Right atrium auricular region (tissue), 2 donors: ENCODE data around the gene KIAA0232. TPM values are rescaled to one million over a fixed set of nuclear protein-coding genes. Genes with fewer than 3 reads are reported as not detected.

Source experiments
- DNase-seq: peaks from one replicate; pipeline ENCODE4 v3.0.0-alpha.2; 2019; ENCODE audit warnings: low spot score
- H3K27ac ChIP-seq, 2 donors: fragments of 200-600 bp; sonication (generic); 1 replicate in 1 of 2; 2 replicates in 1 of 2; pipeline ENCODE4 v1.5.1; 2016 to 2019
- H3K27me3 ChIP-seq, 2 donors: fragments of 200-600 bp; sonication (generic); one replicate each; pipeline versions ENCODE4 v1.5.1 to v1.6.0; 2017 to 2019
- H3K36me3 ChIP-seq: fragments of 200-600 bp; sonication (generic); one replicate; pipeline ENCODE4 v1.5.1; 2016
- H3K4me1 ChIP-seq, 2 donors: fragments of 200-600 bp; sonication (generic); one replicate each; pipeline versions ENCODE4 v1.5.1 to v1.6.0; 2017 to 2019
- H3K4me3 ChIP-seq, 2 donors: fragments of 200-600 bp; sonication (generic); 1 replicate in 1 of 2; 2 replicates in 1 of 2; pipeline ENCODE4 v1.5.1; 2017 to 2019; ENCODE audit warnings: mild to moderate bottlenecking in 1 of 2, moderate library complexity in 1 of 2
- H3K9me3 ChIP-seq, 2 donors: fragments of 200-600 bp; sonication (generic); one replicate each; pipeline ENCODE4 v1.5.1; 2019
- total RNA-seq, 2 donors: library from RNA; depleted of rRNA; stranded (reverse); fragments of >200 nt; gene quantifications; one replicate each; pipeline ENCODE4 v1.1.0, GENCODE V29; 2016
- TF ChIP-seq, protein P1 (sequence below), 2 donors: fragments of 200-600 bp; sonication (generic); IDR thresholded peaks; one replicate each; pipeline ENCODE4 v1.5.1; 2019; ENCODE audit warnings: antibody characterized with exemption in 2 of 2

Gene KIAA0232
- total RNA-seq, 2 donors from 2014 or later, result 47.5 to 69.4 TPM

DNA sequence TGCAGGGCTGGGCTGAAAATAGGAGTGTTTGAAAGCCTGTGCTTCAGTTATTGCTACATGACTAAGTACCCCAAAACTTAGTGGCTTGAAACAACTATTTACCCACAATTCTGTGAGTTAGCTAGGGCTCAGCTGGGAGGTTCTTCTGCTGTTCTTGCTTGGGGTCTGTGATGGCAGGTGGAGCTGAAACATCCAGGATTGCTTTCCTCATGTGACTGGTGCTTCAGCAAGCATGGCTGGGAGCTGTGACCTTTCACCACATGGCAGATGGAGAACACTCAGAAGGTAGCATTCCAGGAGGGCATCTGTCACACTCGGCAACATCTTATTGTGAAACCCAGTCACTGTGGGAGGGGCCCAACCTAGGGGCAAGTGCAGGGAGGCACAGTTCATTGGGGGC lies 70.1 kb downstream of the KIAA0232 start:
- Histone ChIP-seq H3K36me3 (peaks cover 17% of the 10 kb centered on the region), H3K4me1 (peaks cover 3 to 37% of the 10 kb centered on the region in 2 donors), H3K27me3 (no peaks in the 10 kb centered on the region), H3K27ac (no peak overlapping the region), H3K9me3 (peaks cover 0 to 7% of the 10 kb centered on the region in 2 donors), H3K4me3 (no peak overlapping the region)
- TF ChIP-seq, protein P1, sequence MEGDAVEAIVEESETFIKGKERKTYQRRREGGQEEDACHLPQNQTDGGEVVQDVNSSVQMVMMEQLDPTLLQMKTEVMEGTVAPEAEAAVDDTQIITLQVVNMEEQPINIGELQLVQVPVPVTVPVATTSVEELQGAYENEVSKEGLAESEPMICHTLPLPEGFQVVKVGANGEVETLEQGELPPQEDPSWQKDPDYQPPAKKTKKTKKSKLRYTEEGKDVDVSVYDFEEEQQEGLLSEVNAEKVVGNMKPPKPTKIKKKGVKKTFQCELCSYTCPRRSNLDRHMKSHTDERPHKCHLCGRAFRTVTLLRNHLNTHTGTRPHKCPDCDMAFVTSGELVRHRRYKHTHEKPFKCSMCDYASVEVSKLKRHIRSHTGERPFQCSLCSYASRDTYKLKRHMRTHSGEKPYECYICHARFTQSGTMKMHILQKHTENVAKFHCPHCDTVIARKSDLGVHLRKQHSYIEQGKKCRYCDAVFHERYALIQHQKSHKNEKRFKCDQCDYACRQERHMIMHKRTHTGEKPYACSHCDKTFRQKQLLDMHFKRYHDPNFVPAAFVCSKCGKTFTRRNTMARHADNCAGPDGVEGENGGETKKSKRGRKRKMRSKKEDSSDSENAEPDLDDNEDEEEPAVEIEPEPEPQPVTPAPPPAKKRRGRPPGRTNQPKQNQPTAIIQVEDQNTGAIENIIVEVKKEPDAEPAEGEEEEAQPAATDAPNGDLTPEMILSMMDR (IDR thresholded peaks at IDR 0.05), result no peak
- DNase-seq, result no peak

DNA sequence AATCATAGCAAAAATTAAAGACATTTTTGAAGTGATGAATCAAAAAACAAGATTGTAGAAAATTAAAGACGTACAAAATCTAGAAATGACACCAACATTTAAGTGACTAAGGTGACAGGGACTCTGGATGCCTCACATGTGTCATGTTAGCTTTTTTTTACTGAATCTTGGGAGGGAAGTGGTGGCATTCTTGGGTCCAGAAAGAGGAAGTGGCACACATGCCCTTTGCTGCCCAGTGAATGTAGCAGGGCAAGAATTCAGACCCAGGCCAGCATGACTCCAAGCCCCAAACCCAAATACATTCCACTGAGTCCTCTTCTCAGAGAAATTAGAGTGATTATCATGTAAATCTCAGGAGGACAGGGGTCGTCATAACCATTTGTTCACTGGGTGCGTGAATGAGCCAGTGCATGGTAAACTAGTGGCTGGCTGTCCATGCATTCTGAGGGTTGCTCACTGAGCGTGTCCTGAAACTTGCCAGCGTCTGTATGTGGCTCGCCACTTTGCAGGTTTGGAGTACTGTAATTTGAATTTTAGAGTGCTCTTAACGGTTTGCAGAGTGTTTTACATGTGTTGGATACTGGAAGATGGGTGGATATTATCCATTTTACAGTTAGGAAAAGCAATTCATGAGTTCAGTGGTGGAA lies 71.7 kb downstream of the KIAA0232 start:
- H3K36me3 ChIP-seq, result peaks cover 27% of the 10 kb centered on the region
- H3K27me3 ChIP-seq, result no peaks in the 10 kb centered on the region
- H3K4me3 ChIP-seq, result no peak overlapping the region
- no peak for DNase-seq
- H3K9me3 ChIP-seq, result peaks cover 0 to 7% of the 10 kb centered on the region in 2 donors
- H3K4me1 ChIP-seq, result peaks cover 0 to 30% of the 10 kb centered on the region in 2 donors
- peak overlapping the region; percentile 80 to 87 for H3K27ac ChIP-seq
- TF ChIP-seq, protein P1 (IDR thresholded peaks at IDR 0.05), result no peak

DNA sequence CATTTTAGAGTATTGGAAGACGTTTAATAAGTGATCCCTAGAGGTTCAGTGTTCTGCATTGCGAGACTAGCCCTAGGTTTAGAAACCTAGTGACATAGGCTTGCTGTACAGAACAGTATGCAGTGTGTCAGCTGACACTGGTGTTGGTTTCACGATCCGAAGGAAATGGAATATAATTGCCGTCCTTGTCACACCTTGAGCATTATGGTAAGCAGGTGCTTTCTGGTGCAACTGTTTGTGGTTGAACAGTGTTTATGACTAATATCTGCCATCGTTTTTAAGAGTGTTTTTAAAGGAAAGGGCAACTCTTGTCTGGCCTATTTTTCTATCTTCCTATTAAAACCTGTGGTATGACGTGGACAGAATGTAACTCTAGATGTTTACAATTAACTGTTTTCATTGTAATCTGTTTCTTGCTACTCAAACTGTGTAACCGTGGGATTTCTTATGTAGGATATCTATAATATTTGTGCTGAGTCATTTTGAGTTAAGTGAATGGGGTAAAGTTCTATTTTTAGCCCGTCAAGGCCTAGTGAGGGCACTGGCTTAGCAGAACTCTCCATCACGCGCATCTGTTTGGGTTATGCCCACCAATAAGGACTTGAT lies 73.3 kb downstream of the KIAA0232 start:
- peaks cover 27% of the 10 kb centered on the region for H3K36me3 ChIP-seq
- peaks cover 0 to 39% of the 10 kb centered on the region in 2 donors for H3K4me1 ChIP-seq
- peak overlapping the region; percentile 80 to 87 for H3K27ac ChIP-seq
- H3K27me3 ChIP-seq, result no peaks in the 10 kb centered on the region
- peaks cover 0 to 7% of the 10 kb centered on the region in 2 donors for H3K9me3 ChIP-seq
- TF ChIP-seq, protein P1 (IDR thresholded peaks at IDR 0.05), result no peak
- no peak for DNase-seq
- H3K4me3 ChIP-seq, result peak overlapping the region in 1 of 2 donors; percentile 10

DNA sequence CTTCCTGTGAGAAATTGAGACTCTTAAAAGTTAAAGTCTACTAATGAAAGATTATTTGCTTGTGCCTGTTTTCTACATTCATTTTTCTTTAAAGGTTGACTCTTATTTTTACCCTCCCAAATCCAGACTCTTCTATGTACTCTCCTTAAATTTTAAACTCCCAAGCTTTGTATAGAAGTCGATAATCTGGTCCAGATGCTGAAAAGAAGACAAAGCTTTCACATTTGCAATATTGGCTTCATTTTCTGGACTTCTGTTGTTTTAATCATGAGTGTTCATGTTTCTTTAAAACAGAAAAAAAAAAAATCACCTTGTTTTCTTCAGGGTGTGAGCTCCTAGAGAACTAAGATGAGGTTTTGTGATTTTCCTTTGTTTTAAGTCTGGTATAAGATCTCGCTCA lies 73.9 kb downstream of the KIAA0232 start:
- peaks cover 0 to 39% of the 10 kb centered on the region in 2 donors for H3K4me1 ChIP-seq
- no peak for DNase-seq
- peaks cover 32% of the 10 kb centered on the region for H3K36me3 ChIP-seq
- no peaks in the 10 kb centered on the region for H3K27me3 ChIP-seq
- H3K27ac ChIP-seq, result peak overlapping the region; percentile 80 to 87
- peak overlapping the region in 1 of 2 donors; percentile 10 for H3K4me3 ChIP-seq
- peaks cover 0 to 7% of the 10 kb centered on the region in 2 donors for H3K9me3 ChIP-seq
- TF ChIP-seq, protein P1 (IDR thresholded peaks at IDR 0.05), result no peak

DNA sequence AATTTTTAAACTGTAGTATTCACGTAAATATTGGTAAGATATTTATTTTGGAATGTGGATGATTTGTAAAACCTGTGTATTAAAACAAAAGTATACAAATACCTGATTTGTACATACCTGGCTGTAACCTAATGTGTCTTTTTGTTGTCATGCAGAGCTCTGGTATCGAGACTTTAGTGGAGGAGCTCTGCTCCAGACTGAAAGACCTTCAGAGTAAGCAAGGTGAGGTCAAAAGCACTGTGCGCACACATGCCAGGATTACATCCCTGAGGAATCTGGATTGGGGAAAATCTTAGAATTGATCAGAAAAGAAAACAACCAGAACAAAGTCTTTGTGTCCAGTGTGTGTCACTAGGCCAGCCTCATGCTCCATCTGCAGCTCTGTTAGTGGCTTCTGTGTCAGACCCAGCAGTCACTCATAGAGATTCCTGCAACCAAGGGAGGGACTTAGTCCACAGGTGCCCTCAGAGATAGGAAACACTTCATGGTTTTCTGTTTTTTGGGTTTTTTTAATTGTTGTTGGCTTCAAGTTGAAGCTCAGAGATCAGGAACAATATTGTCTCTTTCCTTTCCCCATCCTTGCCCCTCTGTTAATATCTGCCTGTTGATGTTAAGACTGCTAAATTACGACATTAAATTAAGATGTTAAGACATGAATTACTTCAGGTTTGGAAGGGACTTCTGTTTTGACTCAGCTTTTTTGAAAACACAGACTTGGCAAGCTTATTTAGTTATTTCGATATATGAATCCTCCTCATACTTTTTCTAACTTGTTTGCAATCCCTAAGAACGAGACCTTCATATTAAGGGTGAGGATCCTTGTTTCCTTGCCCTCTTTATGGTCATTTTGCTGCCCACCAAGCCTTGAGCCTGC lies 74.7 kb downstream of the KIAA0232 start:
- Histone ChIP-seq H3K27me3 (no peaks in the 10 kb centered on the region), H3K4me3 (no peak overlapping the region), H3K27ac (peak overlapping the region; percentile 80 to 87), H3K4me1 (peaks cover 0 to 39% of the 10 kb centered on the region in 2 donors), H3K9me3 (peaks cover 0 to 5% of the 10 kb centered on the region in 2 donors), H3K36me3 (peaks cover 38% of the 10 kb centered on the region)
- TF ChIP-seq, protein P1 (IDR thresholded peaks at IDR 0.05), result no peak
- DNase-seq, result no peak
